ENCODE measurements around the gene WBP2NL.

Gene WBP2NL

GRCh38 chr22:41998361-41999261 is at the start of gene WBP2NL:
Gene WBP2NL (plus strand): TSS chr22:41998788. CDS start chr22:41998819, 31 bp downstream.
- in situ Hi-C loops (cut with MboI; ENCODE audit: low sequenced_read_pairs), result no loop called here

DNA sequence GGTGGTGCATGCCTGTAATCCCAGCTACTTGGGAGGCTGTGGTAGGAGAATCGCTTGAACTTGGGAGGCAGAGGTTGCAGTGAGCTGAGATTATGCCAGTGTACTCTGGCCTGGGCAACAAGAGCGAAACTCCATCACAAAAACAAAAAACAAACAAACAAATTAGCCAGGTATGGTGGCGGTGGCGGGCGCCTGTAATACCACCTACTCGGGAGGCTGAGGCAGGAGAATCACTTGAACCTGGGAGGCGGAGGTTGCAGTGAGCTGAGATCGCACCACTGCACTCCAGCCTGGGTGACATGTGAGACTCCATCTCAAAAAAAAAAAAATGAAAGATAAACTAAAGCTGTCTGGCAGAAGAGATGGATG is 49.7 kb upstream of the WBP2NL start:
- in situ Hi-C loops (cut with MboI; ENCODE audit: low sequenced_read_pairs), result loop anchor here (10.0 kb wide), 3 partner anchors 124 to 284 kb away; partner anchors contain the start of gene MEI1

- in situ Hi-C loops (cut with MboI; ENCODE audit: low sequenced_read_pairs), result loop anchor here (10.0 kb wide), 3 partner anchors 125 to 285 kb away; partner anchors contain the start of gene MEI1
Measured at GRCh38 chr22:41949297-41949965, 49.2 kb upstream of the WBP2NL start.

DNA sequence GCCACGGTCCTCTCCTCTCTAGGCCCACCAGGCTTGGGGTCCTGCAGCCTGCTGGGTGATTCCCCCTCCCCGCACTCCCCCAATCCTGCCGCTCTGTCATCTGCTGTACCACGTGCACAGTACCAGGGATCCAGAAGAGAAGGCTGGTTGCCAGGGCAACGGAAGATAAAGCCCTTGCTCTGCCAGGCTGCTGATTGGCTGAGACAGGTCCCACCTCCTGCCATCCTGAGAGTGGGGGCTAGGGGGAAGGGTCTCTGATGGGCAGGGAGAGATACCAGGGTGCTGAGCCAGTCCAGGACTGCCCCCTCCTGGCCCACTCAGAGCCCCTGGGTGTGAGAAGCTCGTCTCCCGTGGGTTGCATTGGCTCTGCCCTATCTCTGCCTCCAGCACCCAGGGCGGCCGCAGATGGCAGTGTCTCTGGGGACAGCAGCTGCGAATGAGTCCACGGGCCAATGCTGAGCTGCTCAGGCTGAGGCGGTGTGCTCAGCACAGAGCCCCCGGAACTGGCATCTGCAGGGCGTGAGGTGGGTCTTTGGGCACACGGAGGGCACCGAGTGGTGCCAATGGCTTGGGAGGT is 46.6 kb upstream of the WBP2NL start, which contains the start of gene SMIM45:
Gene SMIM45 (plus strand): TSS at position 253 of the 577 bp plus-strand sequence.
- in situ Hi-C loops (cut with MboI; ENCODE audit: low sequenced_read_pairs), result loop anchor here (25.0 kb wide), 1 partner anchor 485 kb away; the partner anchor contains the start of gene NFAM1

DNA sequence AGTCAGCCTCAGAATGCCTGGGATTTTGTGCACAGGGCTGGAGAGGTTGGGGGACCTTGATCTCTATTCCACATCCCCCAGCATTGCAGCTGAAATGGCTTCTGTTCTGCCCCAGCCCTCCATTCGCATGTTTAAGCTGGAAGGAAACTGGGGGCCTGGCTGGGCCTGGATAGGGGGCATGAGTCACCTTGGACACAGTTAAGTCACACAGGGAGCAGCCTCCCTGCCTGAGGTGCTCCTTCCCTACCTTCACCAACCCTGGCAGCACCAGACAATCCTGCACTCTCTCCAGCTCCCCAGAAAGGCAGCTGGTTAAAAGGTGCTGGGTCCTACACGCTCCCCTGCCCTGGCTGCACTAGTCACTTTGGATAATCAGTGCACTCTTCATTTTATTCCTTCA is 45.9 kb upstream of the WBP2NL start:
- in situ Hi-C loops (cut with MboI; ENCODE audit: low sequenced_read_pairs), result loop anchor here (25.0 kb wide), 1 partner anchor 485 kb away; the partner anchor contains the start of gene NFAM1

- in situ Hi-C loops (cut with MboI; ENCODE audit: low sequenced_read_pairs), result loop anchor here (25.0 kb wide), 1 partner anchor 479 kb away; the partner anchor contains the start of gene NFAM1
Measured at GRCh38 chr22:41957941-41958556, 40.5 kb upstream of the WBP2NL start.

GRCh38 chr22:41963453-41964111 is 35.0 kb upstream of the WBP2NL start:
- in situ Hi-C loops (cut with MboI; ENCODE audit: low sequenced_read_pairs), result loop anchor here (25.0 kb wide), 1 partner anchor 474 kb away; the partner anchor contains the start of gene NFAM1

DNA sequence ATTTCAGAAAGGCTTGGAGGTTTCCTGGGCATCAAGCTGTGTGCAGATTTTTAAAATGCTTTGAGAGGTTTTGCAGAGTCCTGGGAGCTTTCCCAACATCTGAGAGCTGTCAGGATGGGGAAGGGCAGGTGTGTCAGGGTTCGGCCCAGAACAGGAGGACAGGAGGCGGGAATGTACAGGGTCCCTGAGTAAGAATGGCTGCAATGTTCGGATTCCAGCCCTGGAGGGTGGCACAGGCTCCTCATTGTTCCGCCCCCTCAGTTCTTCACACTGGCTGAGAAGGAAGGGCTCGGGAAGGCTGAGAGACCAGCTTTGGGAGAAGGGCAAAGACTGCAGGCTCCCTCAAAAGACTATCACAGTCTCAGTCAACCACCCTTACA is 34.5 kb upstream of the WBP2NL start:
- in situ Hi-C loops (cut with MboI; ENCODE audit: low sequenced_read_pairs), result loop anchor here (25.0 kb wide), 1 partner anchor 473 kb away; the partner anchor contains the start of gene NFAM1

DNA sequence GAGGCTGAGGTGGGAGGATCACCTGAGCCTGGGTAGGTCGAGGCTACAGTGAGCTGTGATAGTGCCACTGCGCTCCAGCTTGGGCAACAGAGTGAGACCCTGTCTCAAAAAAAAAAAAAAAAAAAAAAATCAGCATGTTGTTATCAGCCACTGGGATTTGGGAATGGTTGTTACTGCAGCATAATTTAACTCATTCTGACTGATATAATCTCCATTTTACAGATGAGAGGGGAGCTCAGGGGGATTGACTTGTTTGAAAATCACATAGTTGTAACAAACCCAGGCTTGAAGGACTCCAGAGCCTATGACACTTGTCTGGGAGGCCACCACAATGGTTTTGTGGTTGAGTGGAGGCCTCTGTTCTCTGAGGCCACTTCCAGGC is 32.4 kb upstream of the WBP2NL start:
- in situ Hi-C loops (cut with MboI; ENCODE audit: low sequenced_read_pairs), result loop anchor here (25.0 kb wide), 1 partner anchor 471 kb away; the partner anchor contains the start of gene NFAM1

DNA sequence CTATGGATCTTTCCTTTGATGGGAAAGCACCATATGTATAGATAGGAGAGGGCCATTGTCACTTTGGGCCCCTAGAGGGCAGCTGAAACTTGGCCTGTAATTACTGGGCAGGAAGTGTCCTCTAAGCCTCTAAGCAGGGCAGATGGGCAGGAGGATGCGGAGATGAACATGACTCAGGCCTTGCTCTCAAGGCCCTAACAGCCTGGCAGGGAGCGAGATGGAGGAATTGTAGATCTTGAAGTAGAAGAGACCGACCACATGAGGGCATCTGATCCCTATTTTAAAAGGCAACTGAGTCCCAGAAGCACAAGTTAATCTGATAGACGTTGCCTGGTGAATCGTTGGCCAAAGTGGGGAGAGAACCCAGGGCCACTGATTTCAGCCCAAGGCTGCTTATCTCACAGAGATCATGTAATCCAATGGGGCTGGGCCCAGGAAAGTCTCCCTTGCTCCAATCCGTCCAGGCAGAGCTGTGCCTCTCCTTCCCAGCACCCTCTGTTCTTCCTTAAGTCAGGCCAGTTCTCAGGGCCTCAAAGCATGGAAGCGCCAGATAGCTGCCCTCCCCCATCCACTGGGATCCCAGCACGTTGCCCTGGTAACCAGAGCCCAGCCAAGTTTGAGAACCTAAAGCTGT is 31.9 kb upstream of the WBP2NL start:
- in situ Hi-C loops (cut with MboI; ENCODE audit: low sequenced_read_pairs), result loop anchor here (25.0 kb wide), 1 partner anchor 471 kb away; the partner anchor contains the start of gene NFAM1

- in situ Hi-C loops (cut with MboI; ENCODE audit: low sequenced_read_pairs), result loop anchor here (25.0 kb wide), 1 partner anchor 469 kb away; the partner anchor contains the start of gene NFAM1
Measured at GRCh38 chr22:41968601-41969000, 30.0 kb upstream of the WBP2NL start.

DNA sequence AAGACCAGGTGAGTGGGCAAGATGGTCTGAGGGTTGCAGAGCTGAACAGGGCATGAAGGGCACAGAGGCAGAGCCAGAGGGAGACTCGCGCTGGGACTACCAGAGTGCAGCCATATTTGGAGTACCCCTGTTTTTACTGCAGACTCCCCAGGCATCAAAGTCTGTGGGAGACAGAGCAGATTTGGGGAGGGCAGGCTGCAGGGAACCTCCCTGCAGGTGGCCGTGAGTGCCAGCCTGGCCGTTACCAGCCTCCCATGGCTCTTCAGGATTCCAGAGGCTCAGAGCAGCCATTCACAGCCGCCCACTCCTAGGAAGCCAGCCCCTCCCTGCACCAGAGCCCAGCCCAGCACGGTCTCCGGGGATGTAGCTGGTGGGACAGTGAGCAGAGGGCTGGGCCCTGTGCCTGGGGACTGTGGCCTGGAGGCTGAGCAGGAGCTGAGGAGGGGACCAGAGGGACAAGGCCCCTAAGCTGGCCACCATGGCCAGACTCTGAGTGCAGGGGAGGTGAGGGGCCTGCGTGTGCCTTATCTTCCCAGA is 29.4 kb upstream of the WBP2NL start, which contains the start of gene SEPTIN3:
Gene SEPTIN3 (plus strand): TSS at position 334 of the 537 bp plus-strand sequence. CDS start 2,050 bp downstream, outside the sequence.
- in situ Hi-C loops (cut with MboI; ENCODE audit: low sequenced_read_pairs), result loop anchor here (25.0 kb wide), 1 partner anchor 468 kb away; the partner anchor contains the start of gene NFAM1

- in situ Hi-C loops (cut with MboI; ENCODE audit: low sequenced_read_pairs), result loop anchor here (25.0 kb wide), 1 partner anchor 467 kb away; the partner anchor contains the start of gene NFAM1
Measured at GRCh38 chr22:41970601-41971000, 28.0 kb upstream of the WBP2NL start.

DNA sequence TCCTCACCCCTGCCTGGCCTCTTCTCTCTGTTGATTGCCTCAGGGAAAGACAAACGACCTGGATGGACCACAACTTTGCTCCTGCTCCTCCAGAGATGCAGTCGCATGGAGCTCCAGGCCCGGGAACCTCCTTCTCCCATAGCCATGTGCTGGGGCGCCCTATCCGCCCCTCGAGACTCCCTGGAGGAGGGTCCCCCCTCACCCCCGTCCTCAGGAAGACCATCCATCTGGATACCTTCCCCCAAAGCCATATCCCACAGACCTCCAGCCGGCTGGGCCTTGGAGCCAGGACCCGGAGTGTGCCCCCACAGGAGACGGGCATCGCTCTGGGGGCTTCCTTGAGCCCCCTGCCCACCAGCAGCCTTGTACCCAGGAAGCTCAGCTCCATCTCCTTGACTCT is 27.2 kb upstream of the WBP2NL start:
- in situ Hi-C loops (cut with MboI; ENCODE audit: low sequenced_read_pairs), result loop anchor here (25.0 kb wide), 1 partner anchor 466 kb away; the partner anchor contains the start of gene NFAM1

DNA sequence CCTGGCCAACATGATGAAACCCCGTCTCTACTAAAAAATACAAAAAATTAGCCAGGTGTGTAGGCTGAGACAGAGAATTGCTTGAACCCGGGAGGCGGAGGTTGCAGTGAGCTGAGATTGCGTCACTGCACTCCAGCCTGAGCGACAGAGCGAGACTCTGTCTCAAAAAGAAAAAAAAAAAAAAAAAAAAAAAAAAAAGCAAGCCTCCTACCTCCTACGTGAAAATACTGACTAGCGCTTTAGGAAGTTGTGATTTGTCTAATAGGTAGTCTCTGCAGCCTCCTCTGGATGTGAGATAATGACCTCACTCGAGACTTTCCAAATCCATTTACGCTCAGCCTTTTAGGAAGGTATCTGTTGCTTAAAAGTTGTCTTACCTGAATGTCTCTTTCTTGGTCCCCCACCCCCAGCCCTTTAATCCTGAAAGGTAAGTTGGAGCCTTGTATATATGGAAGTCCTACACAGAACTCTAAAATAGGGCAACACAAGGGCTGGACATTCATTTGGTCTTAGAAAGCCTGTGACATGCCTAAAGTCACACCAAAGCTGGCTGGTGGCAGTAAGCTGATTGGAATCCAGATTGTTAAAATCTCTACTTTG is 23.8 kb upstream of the WBP2NL start:
- in situ Hi-C loops (cut with MboI; ENCODE audit: low sequenced_read_pairs), result loop anchor here (25.0 kb wide), 1 partner anchor 463 kb away; the partner anchor contains the start of gene NFAM1

- in situ Hi-C loops (cut with MboI; ENCODE audit: low sequenced_read_pairs), result no loop called here
Measured at GRCh38 chr22:41975299-41976069, 23.1 kb upstream of the WBP2NL start.

GRCh38 chr22:41976070-41976901 is 22.3 kb upstream of the WBP2NL start:
- in situ Hi-C loops (cut with MboI; ENCODE audit: low sequenced_read_pairs), result no loop called here

Data from HL-60/S4 (cell line).